ENCODE data around the gene TMCC1.
"Not testable (repeated sequence)": the region's sequence is repeated elsewhere in the genome, so short reads cannot be mapped to it uniquely, and the experiment has no call there.

TMCC1 gene

GRCh38 chr3:129622933-129623332 lies 270.6 kb downstream of the TMCC1 start:
- no peak for DNase-seq (ENCODE audit: low read depth in 2 of 2)

GRCh38 chr3:129622226-129622874 lies 271.2 kb downstream of the TMCC1 start:
- DNase-seq (ENCODE audit: low read depth in 2 of 2): no peak

GRCh38 chr3:129621626-129622225 lies 271.8 kb downstream of the TMCC1 start:
- DNase-seq (ENCODE audit: low read depth in 2 of 2): no peak

- no peak for DNase-seq (ENCODE audit: low read depth in 2 of 2)
These were observed 272.5 kb downstream of the TMCC1 start for GRCh38 chr3:129620828-129621559.

GRCh38 chr3:129619726-129620162 lies 273.8 kb downstream of the TMCC1 start:
- DNase-seq (ENCODE audit: low read depth in 2 of 2): no peak

GRCh38 chr3:129618901-129619671 lies 274.4 kb downstream of the TMCC1 start:
- no peak for DNase-seq (ENCODE audit: low read depth in 2 of 2)

GRCh38 chr3:129618186-129618820 lies 275.2 kb downstream of the TMCC1 start:
- DNase-seq (ENCODE audit: low read depth in 2 of 2): no peak

- DNase-seq (ENCODE audit: low read depth in 2 of 2): no peak
These were observed 275.9 kb downstream of the TMCC1 start for GRCh38 chr3:129617381-129618185.

GRCh38 chr3:129616713-129617112 lies 276.8 kb downstream of the TMCC1 start:
- no peak for DNase-seq (ENCODE audit: low read depth in 2 of 2)

GRCh38 chr3:129616291-129616690 lies 277.2 kb downstream of the TMCC1 start:
- no peak for DNase-seq (ENCODE audit: low read depth in 2 of 2)

- DNase-seq (ENCODE audit: low read depth in 2 of 2): no peak
These were observed 277.7 kb downstream of the TMCC1 start for GRCh38 chr3:129615751-129616281.

GRCh38 chr3:129614927-129615363 lies 278.6 kb downstream of the TMCC1 start:
- no peak for DNase-seq (ENCODE audit: low read depth in 2 of 2)

GRCh38 chr3:129614435-129614834 lies 279.1 kb downstream of the TMCC1 start:
- no peak for DNase-seq (ENCODE audit: low read depth in 2 of 2)

- no peak for DNase-seq (ENCODE audit: low read depth in 2 of 2)
These were observed 280.2 kb downstream of the TMCC1 start for GRCh38 chr3:129613367-129613740.

- no peak for DNase-seq (ENCODE audit: low read depth in 2 of 2)
These were observed 280.8 kb downstream of the TMCC1 start for GRCh38 chr3:129612534-129613366.

- no peak for DNase-seq (ENCODE audit: low read depth in 2 of 2)
These were observed 281.5 kb downstream of the TMCC1 start for GRCh38 chr3:129611812-129612533.

GRCh38 chr3:129611446-129611800 lies 282.1 kb downstream of the TMCC1 start:
- no peak for DNase-seq (ENCODE audit: low read depth in 2 of 2)

- not testable (repeated sequence) for DNase-seq (ENCODE audit: low read depth in 2 of 2)
These were observed 282.6 kb downstream of the TMCC1 start for GRCh38 chr3:129610794-129611445.

GRCh38 chr3:129610276-129610675 lies 283.2 kb downstream of the TMCC1 start:
- no peak for DNase-seq (ENCODE audit: low read depth in 2 of 2)
